ENCODE results near the gene SET. TPM values are rescaled to one million over a fixed set of nuclear protein-coding genes. Genes with fewer than 3 reads are reported as not detected.

SET gene
- total RNA-seq, 1 experiment from 2014 or later: 422 TPM

DNA sequence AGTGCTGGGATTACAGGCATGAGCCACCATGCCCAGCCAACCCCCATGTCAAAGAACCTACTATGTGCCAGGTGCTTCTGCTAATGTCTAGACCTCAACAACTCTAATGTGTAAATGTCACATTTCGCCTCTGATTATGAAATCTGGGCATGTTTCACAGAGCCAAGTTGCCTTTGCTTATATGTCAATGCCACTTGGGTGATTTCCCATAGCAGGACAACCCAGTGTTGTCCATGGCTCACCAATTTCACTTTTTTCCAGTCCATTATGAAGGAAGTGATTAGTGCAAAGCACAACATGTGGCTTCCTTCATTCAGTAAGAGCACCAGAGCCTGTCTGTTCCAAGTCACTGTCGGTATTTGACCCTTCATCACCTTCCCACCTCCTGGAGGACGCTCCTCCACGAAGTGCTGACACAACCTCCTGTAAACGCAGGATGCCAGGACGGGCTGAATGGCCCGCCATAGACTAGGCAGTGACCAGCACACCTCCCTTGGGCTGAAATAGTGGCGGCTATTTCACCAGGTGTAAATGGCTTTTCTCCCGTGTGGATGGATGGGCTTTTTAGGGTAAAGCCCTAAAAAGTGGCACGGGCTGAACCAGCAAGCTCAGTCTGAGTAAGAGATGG, 12.3 kb downstream of the SET start:
- intact Hi-C loops (cut with micrococcal nuclease; ENCODE audit: unreplicated experiment): no loop called here
- CTCF ChIA-PET: no interaction called here
- Histone ChIP-seq H3K4me1 (ENCODE audit: control insufficient read depth, insufficient read depth, low read length) (peaks cover 3% of the 10 kb centered on the region), H3K4me3 (ENCODE audit: low read depth in 2 of 2, low read length in 2 of 2) (peak overlapping the region in 1 of 2 experiments; percentile 64; a peak in 1 of 4 replicates), H3K36me3 (ENCODE audit: control insufficient read depth, insufficient read depth, low read length) (peaks cover 4% of the 10 kb centered on the region), H3K27ac (ENCODE audit: low read length) (no peak overlapping the region), H3K27me3 (ENCODE audit: control insufficient read depth, insufficient read depth, low read length) (no peaks in the 10 kb centered on the region), H3K9me3 (ENCODE audit: control insufficient read depth, insufficient read depth, low read depth, low read length) (no peaks in the 10 kb centered on the region)
- no TSS peak for BruUV-seq (replicated peaks)
- TF ChIP-seq, protein P1, sequence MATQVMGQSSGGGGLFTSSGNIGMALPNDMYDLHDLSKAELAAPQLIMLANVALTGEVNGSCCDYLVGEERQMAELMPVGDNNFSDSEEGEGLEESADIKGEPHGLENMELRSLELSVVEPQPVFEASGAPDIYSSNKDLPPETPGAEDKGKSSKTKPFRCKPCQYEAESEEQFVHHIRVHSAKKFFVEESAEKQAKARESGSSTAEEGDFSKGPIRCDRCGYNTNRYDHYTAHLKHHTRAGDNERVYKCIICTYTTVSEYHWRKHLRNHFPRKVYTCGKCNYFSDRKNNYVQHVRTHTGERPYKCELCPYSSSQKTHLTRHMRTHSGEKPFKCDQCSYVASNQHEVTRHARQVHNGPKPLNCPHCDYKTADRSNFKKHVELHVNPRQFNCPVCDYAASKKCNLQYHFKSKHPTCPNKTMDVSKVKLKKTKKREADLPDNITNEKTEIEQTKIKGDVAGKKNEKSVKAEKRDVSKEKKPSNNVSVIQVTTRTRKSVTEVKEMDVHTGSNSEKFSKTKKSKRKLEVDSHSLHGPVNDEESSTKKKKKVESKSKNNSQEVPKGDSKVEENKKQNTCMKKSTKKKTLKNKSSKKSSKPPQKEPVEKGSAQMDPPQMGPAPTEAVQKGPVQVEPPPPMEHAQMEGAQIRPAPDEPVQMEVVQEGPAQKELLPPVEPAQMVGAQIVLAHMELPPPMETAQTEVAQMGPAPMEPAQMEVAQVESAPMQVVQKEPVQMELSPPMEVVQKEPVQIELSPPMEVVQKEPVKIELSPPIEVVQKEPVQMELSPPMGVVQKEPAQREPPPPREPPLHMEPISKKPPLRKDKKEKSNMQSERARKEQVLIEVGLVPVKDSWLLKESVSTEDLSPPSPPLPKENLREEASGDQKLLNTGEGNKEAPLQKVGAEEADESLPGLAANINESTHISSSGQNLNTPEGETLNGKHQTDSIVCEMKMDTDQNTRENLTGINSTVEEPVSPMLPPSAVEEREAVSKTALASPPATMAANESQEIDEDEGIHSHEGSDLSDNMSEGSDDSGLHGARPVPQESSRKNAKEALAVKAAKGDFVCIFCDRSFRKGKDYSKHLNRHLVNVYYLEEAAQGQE (IDR thresholded peaks at IDR 0.05; ENCODE audit: insufficient read depth in 1 of 2, low read depth in 2 of 2, low read length in 1 of 2): no peak
- no peak for TF ChIP-seq TCF7L2 (IDR thresholded peaks at IDR 0.05; ENCODE audit: low read depth, low read length)
- no peak for TF ChIP-seq POLR2AphosphoS5 (IDR thresholded peaks at IDR 0.05; ENCODE audit: low read depth, low read length)
- no peak for TF ChIP-seq SIN3A (IDR thresholded peaks at IDR 0.05; ENCODE audit: borderline replicate concordance, insufficient read depth, low read depth, low read length)
- TF ChIP-seq, protein P2, sequence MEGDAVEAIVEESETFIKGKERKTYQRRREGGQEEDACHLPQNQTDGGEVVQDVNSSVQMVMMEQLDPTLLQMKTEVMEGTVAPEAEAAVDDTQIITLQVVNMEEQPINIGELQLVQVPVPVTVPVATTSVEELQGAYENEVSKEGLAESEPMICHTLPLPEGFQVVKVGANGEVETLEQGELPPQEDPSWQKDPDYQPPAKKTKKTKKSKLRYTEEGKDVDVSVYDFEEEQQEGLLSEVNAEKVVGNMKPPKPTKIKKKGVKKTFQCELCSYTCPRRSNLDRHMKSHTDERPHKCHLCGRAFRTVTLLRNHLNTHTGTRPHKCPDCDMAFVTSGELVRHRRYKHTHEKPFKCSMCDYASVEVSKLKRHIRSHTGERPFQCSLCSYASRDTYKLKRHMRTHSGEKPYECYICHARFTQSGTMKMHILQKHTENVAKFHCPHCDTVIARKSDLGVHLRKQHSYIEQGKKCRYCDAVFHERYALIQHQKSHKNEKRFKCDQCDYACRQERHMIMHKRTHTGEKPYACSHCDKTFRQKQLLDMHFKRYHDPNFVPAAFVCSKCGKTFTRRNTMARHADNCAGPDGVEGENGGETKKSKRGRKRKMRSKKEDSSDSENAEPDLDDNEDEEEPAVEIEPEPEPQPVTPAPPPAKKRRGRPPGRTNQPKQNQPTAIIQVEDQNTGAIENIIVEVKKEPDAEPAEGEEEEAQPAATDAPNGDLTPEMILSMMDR (IDR thresholded peaks at IDR 0.05): no peak
- no peak for DNase-seq (ENCODE audit: low read depth, low spot score)
- no peak for ATAC-seq
- in situ Hi-C loops (cut with HindIII; ENCODE audit: low pct_unique_long_range_greater_than_20kb, low sequenced_read_pairs): no loop called here
- POLR2A ChIA-PET: no interaction called here

DNA sequence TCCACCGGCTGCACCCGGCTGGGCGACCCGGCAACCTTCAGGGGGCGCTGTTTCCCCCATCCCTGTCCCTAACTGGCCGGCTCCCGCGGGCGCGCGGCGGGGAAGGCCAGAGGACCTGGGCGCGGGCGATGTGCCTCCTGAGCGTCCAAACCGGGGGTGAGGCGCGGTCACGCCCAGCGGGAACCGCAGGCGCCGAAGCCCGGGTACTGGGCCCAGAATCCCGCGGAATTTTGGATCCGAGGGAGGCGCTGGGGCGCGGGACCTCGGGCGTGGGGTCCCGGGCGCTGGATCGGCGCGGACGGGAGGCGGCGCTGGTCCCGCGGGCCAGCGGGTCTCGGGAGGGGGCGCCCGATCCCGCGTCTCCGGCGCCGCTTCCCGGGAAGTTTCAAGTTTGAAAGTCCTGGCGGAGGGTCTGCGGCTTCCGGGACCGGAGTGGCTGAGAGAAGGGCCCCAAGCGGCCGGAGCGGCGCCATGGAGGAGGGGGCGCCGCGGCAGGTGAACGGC, 13.5 kb downstream of the SET start, which contains the start of gene PKN3:
PKN3 (plus strand) TSS at position 59 of the 504 bp plus-strand sequence; CDS start at position 472, 413 bp downstream.
- no peaks in the 10 kb centered on the region; the same call in 1 of the 2 replicates for H3K36me3 ChIP-seq (ENCODE audit: control insufficient read depth, insufficient read depth, low read length)
- TF ChIP-seq, protein P1 (IDR thresholded peaks at IDR 0.05; ENCODE audit: insufficient read depth in 1 of 2, low read depth in 2 of 2, low read length in 1 of 2): no peak
- TF ChIP-seq, protein P2 (IDR thresholded peaks at IDR 0.05): peak; percentile 95
- no peak for TF ChIP-seq TCF7L2 (IDR thresholded peaks at IDR 0.05; ENCODE audit: low read depth, low read length)
- TF ChIP-seq SIN3A (IDR thresholded peaks at IDR 0.05; ENCODE audit: borderline replicate concordance, insufficient read depth, low read depth, low read length): peak; percentile 42; the same call in 1 of the 2 replicates
- TF ChIP-seq POLR2AphosphoS5 (IDR thresholded peaks at IDR 0.05; ENCODE audit: low read depth, low read length): peak; percentile 41; the same call in 1 of the 2 replicates
- DNase-seq (ENCODE audit: low read depth, low spot score) (no peak), ATAC-seq (peak; percentile 91)
- peak within 1 kb of the TSS; percentile 77 for H3K27ac ChIP-seq (ENCODE audit: low read length)
- H3K27me3 ChIP-seq (ENCODE audit: control insufficient read depth, insufficient read depth, low read length): no peaks in the 10 kb centered on the region
- peak within 1 kb of the TSS; percentile 62 to 64 for H3K4me3 ChIP-seq (ENCODE audit: low read depth in 2 of 2, low read length in 2 of 2)
- BruUV-seq (replicated peaks): no TSS peak
- CTCF ChIA-PET: interaction anchor here (0.6 kb wide), 1 partner anchor 34 kb away, joined by 3 read pairs; no protein-coding TSS in a partner anchor
- POLR2A ChIA-PET: no interaction called here
- in situ Hi-C loops (cut with HindIII; ENCODE audit: low pct_unique_long_range_greater_than_20kb, low sequenced_read_pairs) (no loop called here), intact Hi-C loops (cut with micrococcal nuclease; ENCODE audit: unreplicated experiment) (no loop called here)
- H3K9me3 ChIP-seq (ENCODE audit: control insufficient read depth, insufficient read depth, low read depth, low read length): no peaks in the 10 kb centered on the region
- H3K4me1 ChIP-seq (ENCODE audit: control insufficient read depth, insufficient read depth, low read length): peaks cover 3% of the 10 kb centered on the region
